DMS 273 (cell line): Measurements from ENCODE around the gene DYNLL1.
"Not testable (repeated sequence)": the region's sequence is repeated elsewhere in the genome, so short reads cannot be mapped to it uniquely, and the experiment has no call there.

Experiments used
- DNase-seq: peaks from one replicate; lab custom pipeline; 2025; ENCODE audit not compliant: unreplicated experiment; lab: John Stamatoyannopoulos, UW

Gene DYNLL1

GRCh38 chr12:120504587-120504986, 8.7 kb downstream of the DYNLL1 start:
- DNase-seq, result no peak

- no peak for DNase-seq
These were observed 12.6 kb downstream of the DYNLL1 start for GRCh38 chr12:120508537-120508936.

GRCh38 chr12:120514002-120514401, 18.1 kb downstream of the DYNLL1 start:
- DNase-seq, result no peak

DNA sequence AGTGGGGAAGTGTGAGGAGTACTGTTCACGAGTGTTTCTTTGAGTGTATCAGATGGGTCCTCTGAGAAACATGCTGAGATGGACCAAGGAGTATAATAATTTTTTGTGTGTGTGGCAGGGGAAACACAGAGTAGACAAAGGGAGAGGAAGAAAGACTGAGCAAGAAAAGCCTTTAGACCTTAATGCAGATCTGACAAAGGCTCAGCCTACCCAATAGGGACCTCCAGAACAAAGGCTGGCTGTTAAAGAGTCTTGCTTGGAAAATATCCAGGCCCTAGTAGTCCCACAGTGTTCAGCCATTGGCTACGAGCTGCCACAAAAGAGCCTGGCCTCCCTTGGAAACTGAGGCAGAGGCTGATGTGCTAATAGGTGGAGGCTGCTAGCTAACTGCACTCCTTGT, 19.6 kb downstream of the DYNLL1 start:
- DNase-seq, result no peak

DNA sequence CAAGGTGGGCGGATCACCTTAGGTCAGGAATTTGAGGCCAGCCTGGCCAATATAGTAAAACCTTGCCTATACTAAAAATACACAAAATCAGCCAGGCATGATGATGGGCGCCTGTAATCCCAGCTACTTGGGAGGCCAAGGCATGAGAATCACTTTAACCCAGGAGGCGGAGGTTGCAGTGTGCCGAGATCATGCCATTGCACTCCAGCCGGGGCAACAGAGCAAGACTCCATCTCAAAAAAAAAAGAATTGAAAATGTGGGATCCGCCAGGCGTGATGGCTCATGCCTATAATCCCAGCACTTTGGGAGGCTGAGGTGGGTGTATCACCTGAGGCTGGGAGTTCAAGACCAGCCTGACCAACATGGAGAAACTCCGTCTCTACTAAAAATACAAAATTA, 23.4 kb downstream of the DYNLL1 start:
- not testable (repeated sequence) for DNase-seq

DNA sequence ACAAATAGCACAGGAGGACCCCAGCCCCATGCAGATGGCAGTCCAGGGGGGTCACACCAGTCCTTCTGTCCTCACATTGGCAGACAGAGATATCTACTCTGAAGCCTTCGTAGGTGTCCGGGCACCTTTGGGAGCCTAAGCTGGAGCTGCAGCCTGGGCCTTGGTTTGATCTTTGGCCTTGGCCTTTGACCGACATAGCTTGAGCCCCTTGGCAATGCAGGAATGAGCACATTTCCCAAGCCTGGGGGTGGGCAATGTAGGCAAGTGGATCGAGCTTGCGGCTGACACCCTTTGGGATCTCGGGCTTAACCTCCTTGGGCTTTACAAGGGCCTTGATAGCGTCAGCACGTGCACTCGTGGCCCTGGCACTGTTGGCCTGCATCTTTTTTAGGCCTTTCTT, 26.7 kb downstream of the DYNLL1 start:
- DNase-seq, result no peak

DNA sequence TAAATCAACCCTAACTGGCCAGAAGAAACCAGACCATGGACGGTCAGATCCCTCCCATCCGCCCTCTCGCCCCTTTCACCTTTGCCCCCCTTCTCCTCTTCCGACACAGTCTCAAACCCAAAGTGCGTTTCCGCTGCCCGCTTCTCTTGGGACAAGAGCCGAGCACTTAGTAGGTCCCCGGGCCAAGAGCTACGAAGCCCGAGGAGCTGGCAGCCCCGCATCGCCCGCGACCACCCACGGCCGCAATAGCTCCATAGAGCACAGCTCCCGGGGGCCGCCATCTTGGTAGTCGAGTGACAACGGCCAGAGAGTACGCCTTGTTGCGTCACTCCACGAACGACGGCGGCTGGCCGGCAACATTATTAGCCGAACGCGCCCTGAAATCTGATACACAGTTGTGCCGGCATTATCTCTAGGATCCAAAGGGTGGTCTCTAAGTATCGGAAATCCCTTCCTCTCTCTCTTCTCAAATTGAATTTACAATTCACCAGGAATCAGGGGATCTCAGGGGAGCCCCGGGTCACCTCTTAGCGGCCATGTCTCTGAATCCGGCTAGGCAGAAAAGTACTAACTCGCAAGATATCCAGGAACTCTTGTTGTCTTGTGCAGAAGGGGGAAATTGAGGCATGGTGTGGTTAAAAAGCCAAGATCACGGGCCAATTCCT, 33.1 kb downstream of the DYNLL1 start, which contains the start of gene COQ5:
Gene COQ5, minus strand, starts transcription at position 298 of the 665 bp plus-strand sequence. Its CDS starts 17 bp downstream, at position 281.
- peak; percentile 92 for DNase-seq

DNA sequence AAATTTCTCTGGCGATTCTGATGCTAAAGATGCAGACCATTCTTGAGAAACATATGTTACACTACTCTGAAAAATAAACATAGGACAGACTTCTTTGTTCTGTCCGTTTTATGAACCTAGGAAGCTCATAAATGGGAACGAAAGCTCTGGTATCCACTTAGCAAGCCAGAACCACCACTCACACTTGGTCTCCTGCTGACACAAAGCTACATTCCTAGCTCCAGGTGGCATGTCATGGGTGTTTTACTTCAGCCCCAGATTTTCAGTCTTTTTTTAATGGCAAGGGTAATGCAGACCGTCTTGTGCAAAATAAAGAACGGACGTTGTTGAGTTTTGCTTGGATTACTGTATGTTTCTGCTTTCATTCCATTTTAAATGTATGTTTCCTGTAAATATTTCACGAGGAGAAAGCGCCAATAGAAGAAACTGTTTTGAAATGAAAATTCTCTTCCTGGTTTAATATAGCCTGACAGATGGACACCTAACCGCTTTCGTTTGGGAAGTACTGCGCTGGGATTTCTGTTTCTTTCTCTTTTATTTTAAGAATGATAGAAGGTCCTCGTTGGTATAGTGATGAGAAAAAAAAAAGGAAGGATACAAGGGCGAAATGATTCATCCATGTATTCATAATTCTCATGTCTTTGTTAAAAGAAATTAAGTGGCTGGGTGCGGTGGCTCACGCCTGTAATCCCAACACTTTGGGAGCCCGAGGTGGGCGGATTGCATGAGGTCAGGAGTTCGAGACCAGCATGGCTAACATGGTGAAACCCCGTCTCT, 33.9 kb downstream of the DYNLL1 start:
- peak; percentile 80 for DNase-seq

DNA sequence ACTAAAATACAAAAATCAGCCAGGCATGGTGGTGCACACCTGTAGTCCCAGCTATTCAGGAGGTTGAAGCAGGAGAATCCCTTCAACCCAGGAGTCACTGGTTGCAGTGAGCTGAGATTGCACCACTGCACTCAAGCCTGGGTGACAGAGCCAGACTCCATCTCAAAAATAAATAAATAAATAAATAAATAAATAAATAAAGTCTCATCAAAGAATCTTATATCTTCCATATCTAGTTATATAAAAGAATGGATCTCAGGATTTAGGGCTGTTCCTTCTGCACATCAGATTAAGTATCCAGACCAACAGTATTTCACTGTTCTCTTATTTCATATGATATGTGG, 34.5 kb downstream of the DYNLL1 start:
- DNase-seq, result not testable (repeated sequence)

DNA sequence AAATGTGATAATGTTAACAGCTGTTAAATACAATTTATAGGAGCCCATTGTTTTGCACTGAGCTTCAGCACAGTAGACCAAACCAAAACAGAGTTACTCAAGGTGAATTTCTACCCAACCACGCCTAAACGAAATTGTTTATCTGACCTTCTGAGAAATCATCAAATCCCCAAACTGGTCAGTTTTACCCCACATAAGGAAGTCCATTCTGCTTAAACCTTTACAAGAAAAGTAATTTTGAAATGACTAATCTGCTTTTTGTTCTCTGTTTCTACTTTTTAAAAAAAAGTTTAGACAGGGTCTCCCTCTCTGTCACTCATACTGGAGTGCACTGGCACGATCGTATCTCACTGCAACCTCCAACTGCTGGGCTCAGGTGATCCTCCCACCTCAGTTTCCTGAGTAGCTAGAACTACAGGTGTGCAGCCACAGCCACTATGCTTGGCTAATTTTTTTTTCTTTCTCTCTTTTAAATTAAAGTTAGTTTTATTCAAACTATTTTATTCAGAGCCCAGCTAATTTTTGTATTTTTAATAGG, 36.9 kb downstream of the DYNLL1 start:
- no peak for DNase-seq

DNA sequence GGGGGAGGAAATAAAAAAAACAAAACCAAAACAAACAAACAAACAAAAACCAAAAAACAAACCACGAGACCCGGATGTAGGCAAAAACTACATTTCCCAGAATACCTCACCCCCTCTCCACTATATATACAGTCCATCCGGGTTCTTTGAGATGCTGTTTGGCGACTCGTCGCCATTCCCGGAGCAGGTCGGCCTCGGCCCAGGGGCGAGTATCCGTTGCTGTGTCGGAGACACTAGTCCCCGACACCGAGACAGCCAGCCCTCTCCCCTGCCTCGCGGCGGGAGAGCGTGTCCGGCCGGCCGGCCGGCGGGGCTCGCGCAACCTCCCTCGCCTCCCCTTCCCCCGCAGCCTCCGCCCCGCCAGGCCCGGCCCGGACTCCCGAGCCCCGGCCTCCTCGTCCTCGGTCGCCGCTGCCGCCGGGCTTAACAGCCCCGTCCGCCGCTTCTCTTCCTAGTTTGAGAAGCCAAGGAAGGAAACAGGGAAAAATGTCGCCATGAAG, 38.3 kb downstream of the DYNLL1 start, which contains the start of gene RNF10:
Gene RNF10, plus strand, starts transcription at position 154 of the 500 bp plus-strand sequence. CDS start 456 bp downstream, outside the sequence.
- DNase-seq, result peak; percentile 90

DNA sequence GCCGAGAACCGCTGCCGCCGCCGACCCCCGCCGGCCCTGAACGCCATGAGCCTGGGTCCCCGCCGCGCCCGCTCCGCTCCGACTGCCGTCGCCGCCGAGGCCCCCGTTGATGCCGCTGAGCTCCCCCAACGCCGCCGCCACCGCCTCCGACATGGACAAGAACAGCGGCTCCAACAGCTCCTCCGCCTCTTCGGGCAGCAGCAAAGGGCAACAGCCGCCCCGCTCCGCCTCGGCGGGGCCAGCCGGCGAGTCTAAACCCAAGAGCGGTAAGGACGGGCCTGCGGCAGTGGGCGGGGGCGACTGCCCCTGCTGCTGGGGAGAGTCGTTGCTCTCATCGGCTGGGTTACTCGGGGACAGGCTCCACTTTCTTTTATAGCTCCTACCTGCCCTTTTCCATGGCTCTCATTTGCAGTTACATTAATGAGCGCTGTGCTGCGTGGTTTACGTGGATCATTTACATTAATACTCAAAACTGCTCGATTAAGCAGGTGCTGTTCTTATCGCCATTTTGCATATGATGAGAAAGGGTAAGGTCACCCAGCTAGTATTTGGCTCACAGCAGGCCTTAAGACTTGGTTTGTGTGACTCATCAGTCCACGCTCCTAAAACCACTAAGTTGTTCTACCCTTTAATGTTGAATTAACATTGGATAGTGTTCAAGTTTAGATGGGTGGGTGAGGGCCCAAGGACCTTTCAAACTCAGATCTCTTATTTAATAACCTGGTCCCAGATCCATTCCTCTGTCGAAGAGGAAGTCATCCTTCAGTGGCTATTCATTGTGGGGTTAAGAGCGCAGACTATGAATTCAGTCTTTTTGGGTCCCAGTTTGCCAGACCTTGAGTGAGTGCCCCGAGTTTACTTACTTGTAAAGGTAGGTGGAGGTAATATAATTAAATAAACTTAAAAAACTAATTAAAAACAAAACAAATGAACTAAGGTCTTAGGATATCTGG, 39.1 kb downstream of the DYNLL1 start:
- DNase-seq, result peak; percentile 66

GRCh38 chr12:120536064-120536791, 40.3 kb downstream of the DYNLL1 start:
- no peak for DNase-seq

DNA sequence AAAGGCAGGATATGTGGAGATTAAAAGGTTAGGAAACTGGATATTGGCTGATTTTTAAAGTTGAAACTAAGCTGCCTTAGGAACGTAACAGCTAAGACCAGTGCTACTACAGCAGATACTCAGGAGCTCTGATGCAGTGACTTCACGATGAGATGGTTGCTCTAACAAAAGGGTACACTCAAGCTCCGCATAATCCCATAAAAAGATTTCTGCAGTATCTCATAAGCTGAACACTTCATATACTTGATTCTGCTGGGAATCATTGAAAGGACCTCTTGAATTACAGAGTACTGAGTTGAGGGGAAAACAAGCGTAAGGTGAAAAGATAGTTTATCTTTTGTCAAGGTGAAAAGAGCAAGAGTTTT, 41.9 kb downstream of the DYNLL1 start:
- DNase-seq, result no peak

- peak; percentile 8 for DNase-seq
These were observed 42.6 kb downstream of the DYNLL1 start for GRCh38 chr12:120538281-120539156.

GRCh38 chr12:120539303-120539702, 43.4 kb downstream of the DYNLL1 start:
- peak; percentile 36 for DNase-seq

GRCh38 chr12:120540445-120540844, 44.5 kb downstream of the DYNLL1 start:
- DNase-seq, result no peak

DNA sequence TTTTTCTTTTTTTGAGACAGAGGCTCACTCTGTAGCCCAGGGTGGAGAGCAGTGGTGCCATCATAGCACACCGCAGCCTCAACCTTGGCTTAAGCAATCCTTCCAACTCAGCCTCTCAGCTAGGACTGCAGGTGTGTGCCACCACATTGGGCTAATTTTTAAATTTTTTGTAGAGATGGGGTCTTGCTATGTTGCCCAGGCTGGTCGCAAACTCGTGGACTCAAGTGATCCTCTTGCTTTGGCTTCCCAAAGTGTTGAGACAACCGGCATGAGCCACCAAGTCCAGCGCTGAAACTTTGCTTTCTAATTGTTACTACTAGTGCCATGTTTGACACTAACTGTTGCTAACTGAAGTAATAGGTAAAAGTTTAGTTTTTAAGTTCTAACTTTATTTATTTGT, 46.3 kb downstream of the DYNLL1 start:
- no peak for DNase-seq

DNA sequence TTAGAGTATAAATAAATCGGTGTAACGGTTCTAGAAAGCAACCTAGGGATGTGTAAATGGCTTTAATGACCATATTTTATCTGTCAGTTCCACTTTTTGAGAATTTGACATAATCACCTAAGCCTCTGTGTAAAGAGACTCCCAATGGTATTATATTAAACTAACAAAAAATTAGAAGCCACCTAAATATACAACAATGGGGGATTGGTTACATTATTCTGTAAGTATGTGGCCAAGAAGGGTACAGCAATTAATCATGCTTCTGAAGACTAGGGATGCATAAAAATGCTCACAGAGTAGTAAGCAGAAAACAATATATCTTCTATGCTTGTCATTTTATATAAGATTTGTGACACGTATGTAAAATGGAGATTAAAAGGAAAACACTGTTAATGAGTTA, 48.8 kb downstream of the DYNLL1 start:
- no peak for DNase-seq
